Measurements from ENCODE around the gene B4GALT5.

Gene B4GALT5

GRCh38 chr20:49705358-49705757 lies 8.3 kb downstream of the B4GALT5 start:
- H3K4me3 ChIP-seq (ENCODE audit: low read length), result no peak overlapping the region
- no peak for DNase-seq (ENCODE audit: low read depth)
- TF ChIP-seq CTCF (conservative IDR thresholded peaks at IDR 0.05; ENCODE audit: low read length), result no peak

GRCh38 chr20:49704932-49705336 lies 8.7 kb downstream of the B4GALT5 start:
- DNase-seq (ENCODE audit: low read depth), result no peak
- no peak overlapping the region for H3K4me3 ChIP-seq (ENCODE audit: low read length)
- no peak for TF ChIP-seq CTCF (conservative IDR thresholded peaks at IDR 0.05; ENCODE audit: low read length)

- no peak for TF ChIP-seq CTCF (conservative IDR thresholded peaks at IDR 0.05; ENCODE audit: low read length)
- DNase-seq (ENCODE audit: low read depth), result no peak
- H3K4me3 ChIP-seq (ENCODE audit: low read length), result no peak overlapping the region
These were observed 11.8 kb downstream of the B4GALT5 start for GRCh38 chr20:49701916-49702315.

- DNase-seq (ENCODE audit: low read depth), result peak; percentile 23
- no peak for TF ChIP-seq CTCF (conservative IDR thresholded peaks at IDR 0.05; ENCODE audit: low read length)
- no peak overlapping the region for H3K4me3 ChIP-seq (ENCODE audit: low read length)
These were observed 12.4 kb downstream of the B4GALT5 start for GRCh38 chr20:49701241-49701790.

- DNase-seq (ENCODE audit: low read depth), result peak; percentile 88
- H3K4me3 ChIP-seq (ENCODE audit: low read length), result no peak overlapping the region
- no peak for TF ChIP-seq CTCF (conservative IDR thresholded peaks at IDR 0.05; ENCODE audit: low read length)
These were observed 13.1 kb downstream of the B4GALT5 start for GRCh38 chr20:49700411-49701185.

- no peak for DNase-seq (ENCODE audit: low read depth)
- no peak for TF ChIP-seq CTCF (conservative IDR thresholded peaks at IDR 0.05; ENCODE audit: low read length)
- no peak overlapping the region for H3K4me3 ChIP-seq (ENCODE audit: low read length)
These were observed 14.3 kb downstream of the B4GALT5 start for GRCh38 chr20:49699200-49699992.

Data from AG10803 (cell line).